ENCODE results near the gene ZNF276. TPM values are rescaled to one million over a fixed set of nuclear protein-coding genes. Genes with fewer than 3 reads are reported as not detected.

The ZNF276 gene
- polyA plus RNA-seq, 1 experiment = 8.5 TPM

GRCh38 chr16:89733792-89734191, 12.5 kb downstream of the ZNF276 start:
- no peaks in the 10 kb centered on the region for H3K27me3 ChIP-seq (ENCODE audit: control insufficient read depth, insufficient read depth, low read length)
- ChIA-PET CTCF (no interaction called here), POLR2A (no interaction called here)
- no peak for TF ChIP-seq CTCF (IDR thresholded peaks at IDR 0.05; ENCODE audit: insufficient read depth, low read depth, low read length)
- peaks cover 44% of the 10 kb centered on the region for H3K36me3 ChIP-seq (ENCODE audit: control insufficient read depth, insufficient read depth, low read length)
- DNase-seq (ENCODE audit: low read depth) = no peak
- H3K4me3 ChIP-seq (ENCODE audit: low read depth, low read length) = no peak overlapping the region

GRCh38 chr16:89736554-89736953, 15.2 kb downstream of the ZNF276 start:
- ChIA-PET CTCF (interaction anchor here (1.5 kb wide), 1 partner anchor 16 kb away, joined by 4 read pairs; no protein-coding TSS in a partner anchor), POLR2A (no interaction called here)
- no peak for DNase-seq (ENCODE audit: low read depth)
- Histone ChIP-seq H3K36me3 (ENCODE audit: control insufficient read depth, insufficient read depth, low read length) (peaks cover 38% of the 10 kb centered on the region), H3K4me3 (ENCODE audit: low read depth, low read length) (no peak overlapping the region), H3K27me3 (ENCODE audit: control insufficient read depth, insufficient read depth, low read length) (no peaks in the 10 kb centered on the region)
- no peak for TF ChIP-seq CTCF (IDR thresholded peaks at IDR 0.05; ENCODE audit: insufficient read depth, low read depth, low read length)

GRCh38 chr16:89737341-89738071, 16.2 kb downstream of the ZNF276 start:
- DNase-seq (ENCODE audit: low read depth) = no peak
- TF ChIP-seq CTCF (IDR thresholded peaks at IDR 0.05; ENCODE audit: insufficient read depth, low read depth, low read length) = no peak
- POLR2A ChIA-PET = no interaction called here
- Histone ChIP-seq H3K36me3 (ENCODE audit: control insufficient read depth, insufficient read depth, low read length) (peaks cover 34% of the 10 kb centered on the region), H3K4me3 (ENCODE audit: low read depth, low read length) (no peak overlapping the region), H3K27me3 (ENCODE audit: control insufficient read depth, insufficient read depth, low read length) (no peaks in the 10 kb centered on the region)
- CTCF ChIA-PET = interaction anchor here (1.1 to 1.5 kb wide), 2 partner anchors 13 to 15 kb away, joined by 3 to 4 read pairs; no protein-coding TSS in a partner anchor

- no peak for DNase-seq (ENCODE audit: low read depth)
- POLR2A ChIA-PET = no interaction called here
- Histone ChIP-seq H3K27me3 (ENCODE audit: control insufficient read depth, insufficient read depth, low read length) (no peaks in the 10 kb centered on the region), H3K36me3 (ENCODE audit: control insufficient read depth, insufficient read depth, low read length) (peaks cover 31% of the 10 kb centered on the region), H3K4me3 (ENCODE audit: low read depth, low read length) (no peak overlapping the region)
- no peak for TF ChIP-seq CTCF (IDR thresholded peaks at IDR 0.05; ENCODE audit: insufficient read depth, low read depth, low read length)
- CTCF ChIA-PET = interaction anchor here (0.7 to 1.5 kb wide), 3 partner anchors 11 to 14 kb away, joined by 3 to 4 read pairs (median 3); no protein-coding TSS in a partner anchor
These were observed 16.7 kb downstream of the ZNF276 start for GRCh38 chr16:89738072-89738377.

- ChIA-PET POLR2A (no interaction called here), CTCF (interaction anchor here (0.7 to 1.0 kb wide), 4 partner anchors 10 to 54 kb away, joined by 3 read pairs; no protein-coding TSS in a partner anchor)
- DNase-seq (ENCODE audit: low read depth) = no peak
- Histone ChIP-seq H3K4me3 (ENCODE audit: low read depth, low read length) (no peak overlapping the region), H3K27me3 (ENCODE audit: control insufficient read depth, insufficient read depth, low read length) (no peaks in the 10 kb centered on the region), H3K36me3 (ENCODE audit: control insufficient read depth, insufficient read depth, low read length) (peaks cover 29% of the 10 kb centered on the region)
- no peak for TF ChIP-seq CTCF (IDR thresholded peaks at IDR 0.05; ENCODE audit: insufficient read depth, low read depth, low read length)
These were observed 17.4 kb downstream of the ZNF276 start for GRCh38 chr16:89738538-89739317.
